ENCODE data around the gene ANKS6.

Gene ANKS6

GRCh38 chr9:98726735-98727134 lies 69.6 kb downstream of the ANKS6 start:
- DNase-seq, result no peak

DNA sequence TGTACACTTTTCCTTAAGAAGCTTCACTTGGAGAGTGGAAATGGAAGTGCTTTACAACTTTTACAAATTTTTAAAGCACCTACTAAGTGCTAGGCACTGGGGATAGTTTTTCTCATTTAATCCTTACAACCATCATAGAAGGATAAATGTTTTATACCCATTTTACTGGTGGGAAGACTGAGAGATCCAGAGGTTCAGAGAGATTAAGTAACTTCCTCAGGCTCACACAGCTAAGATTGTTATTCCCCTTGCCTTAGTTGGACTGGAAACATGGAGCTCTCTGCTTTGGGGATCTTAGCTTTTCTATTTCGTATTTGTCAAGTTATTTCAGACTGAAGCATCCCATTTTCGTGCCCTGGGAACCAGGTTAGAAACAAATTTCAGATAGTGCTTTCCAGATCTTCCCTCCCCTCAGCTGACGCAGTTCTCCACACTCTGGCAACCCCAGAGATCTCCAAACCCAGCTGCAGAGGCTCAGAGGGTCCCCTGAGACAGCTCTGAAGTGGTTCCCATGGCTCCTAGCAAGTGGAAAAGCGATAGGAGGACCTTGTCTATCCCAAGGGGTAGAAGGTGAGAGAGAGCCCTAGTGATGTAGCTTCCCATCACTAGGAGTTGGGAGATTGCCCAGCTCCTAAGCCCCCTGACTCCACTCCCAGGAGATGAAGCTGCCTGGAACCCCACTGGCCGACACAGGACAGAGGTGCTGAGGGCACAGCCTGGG lies 71.4 kb downstream of the ANKS6 start:
- no peak for DNase-seq

DNA sequence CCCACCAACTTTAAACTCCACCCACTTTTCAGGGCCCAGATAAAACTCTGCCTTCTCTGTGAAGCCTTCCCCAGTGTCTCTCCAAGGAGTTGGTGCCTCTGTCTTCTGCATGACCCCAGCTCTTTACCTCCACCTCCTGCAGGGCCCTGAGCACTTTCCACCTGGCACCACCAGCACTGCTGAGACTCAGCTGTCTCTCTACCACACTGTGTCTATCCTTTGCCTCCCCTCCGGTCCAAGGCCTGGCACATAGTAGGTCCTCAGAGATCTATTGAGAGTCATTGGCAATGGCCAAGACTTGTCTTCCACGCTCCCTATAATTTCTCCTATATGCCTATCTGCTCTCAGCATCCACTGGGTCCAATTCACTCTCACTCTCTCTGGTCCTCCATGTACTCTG lies 74.7 kb downstream of the ANKS6 start:
- DNase-seq, result no peak

- no peak for DNase-seq
These were observed 76.0 kb downstream of the ANKS6 start for GRCh38 chr9:98720402-98720801.

- no peak for DNase-seq
These were observed 77.3 kb downstream of the ANKS6 start for GRCh38 chr9:98719055-98719454.

GRCh38 chr9:98714833-98715232 lies 81.5 kb downstream of the ANKS6 start:
- no peak for DNase-seq

DNA sequence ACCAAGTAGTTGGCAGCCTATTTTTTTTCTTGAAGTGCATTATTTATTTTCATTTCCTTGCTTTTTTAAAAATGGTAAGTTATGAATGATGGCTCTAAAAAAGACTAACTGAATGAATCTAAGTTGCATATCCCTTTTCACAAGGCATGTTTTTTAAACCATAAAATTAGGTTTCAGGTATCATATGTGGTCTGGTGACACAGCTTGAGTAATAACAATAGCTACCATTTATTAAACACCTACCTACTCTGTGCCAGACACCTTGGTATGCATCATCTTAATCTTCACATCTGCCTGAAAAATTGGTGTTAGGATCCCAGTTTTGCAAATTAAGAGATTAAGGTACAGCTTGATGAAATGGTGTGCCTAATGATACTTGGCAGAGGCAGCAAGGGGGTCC lies 83.4 kb downstream of the ANKS6 start:
- DNase-seq, result no peak

DNA sequence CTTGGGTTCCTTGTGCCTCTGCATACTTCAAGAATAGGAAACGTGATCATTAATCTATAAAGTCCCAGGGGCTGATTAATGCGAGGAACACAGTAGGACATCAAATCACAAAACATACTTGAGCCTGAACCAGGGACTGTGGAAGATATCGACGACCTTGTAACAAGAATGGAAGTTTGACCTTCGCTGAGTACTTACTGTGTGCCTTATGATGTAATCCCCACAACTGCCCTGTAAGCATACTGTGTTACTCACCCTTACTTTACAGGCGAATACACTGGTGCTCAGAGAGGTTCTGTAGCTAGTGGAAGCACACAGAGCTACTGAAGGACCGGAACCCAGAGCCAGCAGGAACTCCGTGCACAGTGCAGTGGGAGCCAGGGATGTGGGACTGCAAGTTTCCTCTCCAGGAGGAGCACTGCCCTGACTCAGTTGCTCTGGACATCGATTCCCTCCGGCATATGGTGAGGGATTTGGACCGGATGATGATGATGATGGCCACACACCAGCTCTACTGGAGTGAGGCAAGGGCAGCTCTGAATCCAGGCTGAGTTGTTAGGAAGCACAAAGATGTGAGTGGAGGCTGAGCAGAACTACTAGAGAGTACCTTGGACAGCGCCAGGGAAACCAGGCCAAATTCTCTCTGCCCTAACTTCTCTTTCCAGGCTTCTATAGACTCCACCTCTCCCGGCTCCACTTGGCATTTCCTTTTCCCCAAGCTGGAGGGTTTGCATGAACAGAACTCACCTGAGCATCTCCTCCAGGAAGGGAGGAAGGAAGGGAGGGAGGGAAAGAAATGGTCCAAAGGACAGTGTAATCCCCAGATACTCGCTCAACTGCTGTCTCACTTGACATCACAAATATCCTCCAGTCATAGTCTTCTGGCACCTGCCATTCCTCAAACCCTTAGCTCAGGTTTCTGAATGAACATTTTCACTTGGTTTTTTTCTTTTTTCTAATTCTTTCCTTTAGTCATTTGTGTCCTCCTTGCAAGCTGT lies 86.1 kb downstream of the ANKS6 start:
- DNase-seq, result no peak

DNA sequence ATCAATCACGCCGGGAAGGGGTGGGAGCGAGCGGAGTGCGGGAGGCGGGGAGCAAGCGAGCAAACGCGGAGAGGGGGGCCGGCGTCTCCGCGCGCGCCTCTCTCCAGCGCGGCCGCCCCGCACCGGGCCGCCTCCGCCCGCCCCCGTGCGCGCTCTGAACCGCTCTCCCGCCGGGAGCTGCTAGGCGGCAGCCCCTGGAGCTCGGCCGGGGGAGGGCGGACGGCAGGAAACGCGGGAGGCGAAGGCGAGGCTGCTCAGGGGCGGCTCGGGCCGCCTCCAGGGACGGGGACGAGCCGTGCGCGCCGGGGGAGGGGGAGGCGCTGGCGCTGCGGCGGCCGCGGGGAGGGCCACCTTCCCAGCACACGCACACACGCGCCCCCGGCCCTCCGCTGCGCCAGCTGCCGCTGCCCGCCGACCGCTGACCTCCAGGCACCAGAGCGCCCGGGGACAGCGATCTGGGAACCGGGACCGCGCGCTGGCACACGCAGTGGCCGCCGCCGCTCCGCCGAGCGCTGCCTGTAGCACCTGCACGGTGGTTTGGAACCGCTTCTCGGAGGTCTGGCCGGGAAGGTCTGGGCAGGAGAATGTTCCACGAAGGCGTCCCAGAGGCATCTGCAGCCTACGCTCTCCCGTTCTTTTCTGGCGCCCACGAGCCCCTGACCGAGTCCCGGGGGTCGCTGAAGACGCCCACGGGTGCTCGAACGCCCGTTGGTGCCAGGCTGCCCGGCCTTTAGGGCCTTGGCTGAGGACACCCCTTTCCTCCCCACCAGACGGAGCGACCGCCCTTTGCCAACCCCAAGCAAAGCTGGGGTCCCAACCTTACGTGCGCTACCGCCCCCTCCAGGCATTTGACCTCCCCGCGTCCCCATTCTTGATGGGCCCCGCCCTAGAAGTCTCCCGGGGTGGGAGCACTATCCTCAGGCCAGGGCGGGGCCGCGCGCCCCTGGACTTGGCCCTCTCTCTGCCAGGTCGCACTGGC lies 87.1 kb downstream of the ANKS6 start, which contains the start of gene GABBR2:
GABBR2 (minus strand) TSS at position 3 of the 979 bp plus-strand sequence. CDS start 198 bp downstream, outside the sequence.
- DNase-seq, result no peak

- no peak for DNase-seq
These were observed 88.0 kb downstream of the ANKS6 start for GRCh38 chr9:98708103-98708932.

GRCh38 chr9:98707166-98708102 lies 88.9 kb downstream of the ANKS6 start:
- DNase-seq, result peak; percentile 32

DNA sequence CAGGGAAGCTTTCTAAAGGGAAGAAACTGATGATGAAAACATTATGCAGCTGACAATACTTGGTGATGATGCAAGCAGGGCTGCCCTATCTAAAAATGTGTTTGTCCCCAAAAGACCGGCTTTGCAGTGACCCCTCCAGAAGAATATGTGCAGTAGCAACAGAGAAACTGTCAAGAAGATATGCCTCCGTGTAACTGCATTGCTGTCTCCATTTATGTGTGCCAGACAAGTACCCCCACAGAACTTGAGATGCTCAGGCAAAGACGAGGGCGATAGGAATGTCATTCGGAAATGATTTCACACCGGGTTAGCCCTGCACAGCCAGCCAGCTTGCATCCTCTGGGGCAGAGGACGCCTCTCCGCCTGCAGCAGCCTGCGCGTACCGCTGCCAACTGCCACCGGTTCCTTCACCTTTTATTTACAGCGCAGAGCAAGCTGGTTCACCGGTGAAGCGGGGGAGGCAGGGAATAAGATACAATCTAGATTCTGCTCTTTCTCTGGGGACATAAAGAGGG lies 89.6 kb downstream of the ANKS6 start:
- DNase-seq, result no peak

GRCh38 chr9:98702835-98703380 lies 93.4 kb downstream of the ANKS6 start:
- no peak for DNase-seq

DNA sequence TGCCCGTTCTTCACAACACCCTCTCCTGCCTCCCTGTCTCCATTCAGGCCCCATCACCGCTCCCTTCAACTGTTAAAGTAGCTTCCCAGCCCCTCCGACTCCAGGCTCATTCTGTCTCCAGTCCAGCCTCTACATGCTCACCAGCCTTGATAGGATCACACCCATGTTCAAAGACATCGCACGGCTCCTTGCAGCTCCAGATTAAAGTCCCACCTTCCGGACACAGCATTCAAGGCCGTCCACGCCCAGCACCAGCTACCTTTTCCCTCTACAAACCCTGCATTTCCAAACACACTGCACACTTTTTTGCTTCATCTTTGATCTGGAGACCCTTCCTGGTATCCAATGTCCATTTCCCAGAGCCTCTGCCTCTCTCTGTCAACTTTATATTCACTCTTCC lies 94.0 kb downstream of the ANKS6 start:
- no peak for DNase-seq

DNA sequence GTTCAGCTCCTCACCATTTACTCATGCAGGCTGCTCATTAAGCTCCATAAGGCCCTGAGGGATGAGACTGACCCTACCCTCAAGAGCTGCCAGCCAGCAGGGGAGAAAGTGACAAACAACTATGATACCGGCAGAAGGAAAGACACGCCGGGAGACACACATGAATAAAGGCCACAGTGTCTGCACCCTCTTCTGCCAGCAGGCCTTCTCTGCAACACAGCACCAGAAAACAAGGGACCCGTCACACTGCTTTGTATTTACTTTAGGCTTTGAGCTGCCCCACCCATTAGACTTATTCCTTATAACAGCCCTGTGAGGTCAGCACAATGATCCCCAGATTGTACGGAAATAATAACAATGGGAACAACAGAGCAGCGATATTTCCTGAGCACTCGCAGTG lies 94.8 kb downstream of the ANKS6 start:
- DNase-seq, result no peak

DNA sequence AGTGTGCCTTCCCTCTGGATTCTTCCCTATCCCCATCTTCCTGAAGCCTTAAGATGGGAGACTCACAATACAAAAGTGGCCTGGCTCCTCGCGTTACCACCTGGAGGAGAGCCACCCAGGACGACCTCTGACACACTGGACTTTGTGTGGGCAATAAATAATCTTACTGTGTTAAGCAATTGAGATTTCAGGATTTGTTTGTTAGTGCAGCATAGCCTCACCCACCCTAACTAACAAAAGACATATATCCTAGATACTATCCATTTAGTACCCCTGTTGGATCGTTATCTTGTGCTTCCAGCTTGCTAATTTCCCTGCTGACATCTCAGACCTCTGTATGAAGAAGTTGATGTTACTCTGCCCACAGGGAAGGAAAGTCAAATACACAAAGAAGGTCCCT lies 95.6 kb downstream of the ANKS6 start:
- no peak for DNase-seq

GRCh38 chr9:98698856-98699255 lies 97.5 kb downstream of the ANKS6 start:
- no peak for DNase-seq

GRCh38 chr9:98694943-98695342 lies 101.4 kb downstream of the ANKS6 start:
- DNase-seq, result no peak

GRCh38 chr9:98692392-98692791 lies 104.0 kb downstream of the ANKS6 start:
- DNase-seq, result no peak

- no peak for DNase-seq
These were observed 104.5 kb downstream of the ANKS6 start for GRCh38 chr9:98691890-98692289.
